HepG2 (cell line): ENCODE measurements around the gene SEZ6L. TPM values are rescaled to one million over a fixed set of nuclear protein-coding genes. Genes with fewer than 3 reads are reported as not detected.

Experiments used
- ATAC-seq: fragments of 200-7000 bp; cut with Tn5 transposase; 3 replicates; pipeline ENCODE4 v1.9.1; 2020; ENCODE audit warnings: mild to moderate bottlenecking, moderate library complexity
- BruUV-seq: library from RNA; stranded (reverse); fragments of 400-500 nt; replicated peaks from 2 replicates; lab custom pipeline; 2021; lab: Mats Ljungman, UMichigan
- CTCF ChIA-PET: fragments of 300-600 bp; formaldehyde crosslinking; extraction: SDS; loops from one replicate; lab custom pipeline; 2021; ENCODE audit warnings: low total read pairs, inconsistent platforms, low intra/inter-chr PET ratio; lab: Yijun Ruan, JAX
- POLR2A ChIA-PET: fragments of 350-600 bp; sonication (Branson Sonifier 250); formaldehyde crosslinking; loops from one replicate; lab custom pipeline; 2020; ENCODE audit warnings: antibody characterized with exemption, inconsistent platforms; lab: Yijun Ruan, JAX
- DNase-seq: peaks from one replicate; pipeline ENCODE4 v3.0.0-alpha.2; 2015; ENCODE audit warnings: low spot score
- FAIRE-seq: peaks from 3 replicates; lab custom pipeline; 2011; peaks lifted over from hg19 to GRCh38; lab: Jason Lieb, UNC
- H2AFZ ChIP-seq: one replicate; pipeline ENCODE4 v1.6.1; 2011; ENCODE audit warnings: low read length, inconsistent platforms
- H3K27ac ChIP-seq: fragments of 300-600 bp; 3 replicates; pipeline ENCODE4 v1.8.0; 2011; ENCODE audit warnings: mixed run types, mild to moderate bottlenecking, mixed read lengths, low read length, inconsistent platforms; ENCODE audit not compliant: insufficient read depth; ENCODE audit errors: extremely low read length
- H3K27me3 ChIP-seq, 2 experiments: fragments of 200-600 bp in 1 of 2; 2 replicates in 1 of 2; 3 replicates in 1 of 2; pipeline versions ENCODE4 v1.6.0 to v1.8.0; 2011; ENCODE audit warnings: low read length in 2 of 2, mild to moderate bottlenecking in 2 of 2, moderate library complexity in 2 of 2, inconsistent platforms in 1 of 2; ENCODE audit not compliant: insufficient read depth in 2 of 2, control insufficient read depth in 1 of 2
- H3K36me3 ChIP-seq, 2 experiments: fragments of 200-600 bp in 1 of 2; replicated peaks in 1 of 2; 2 replicates in 1 of 2; 3 replicates in 1 of 2; pipeline versions ENCODE4 v1.5.1 to v1.8.0; 2011; ENCODE audit warnings: low read length in 2 of 2, inconsistent platforms in 1 of 2; ENCODE audit not compliant: insufficient read depth in 2 of 2, control insufficient read depth in 1 of 2
- H3K4me1 ChIP-seq: 2 replicates; pipeline ENCODE4 v1.5.1; 2012; ENCODE audit warnings: low read length, inconsistent platforms; ENCODE audit not compliant: insufficient read depth
- H3K4me2 ChIP-seq: 2 replicates; pipeline ENCODE4 v1.6.0; 2011; ENCODE audit warnings: low read depth, low read length, inconsistent platforms
- H3K4me3 ChIP-seq, 3 experiments: fragments of 200-600 bp in 1 of 3; sonication (generic), shearing (Covaris generic) in 1 of 3; replicated peaks in 1 of 3; 2 replicates each; pipeline ENCODE4 v1.5.1; 2011 to 2016; ENCODE audit warnings: low read length in 3 of 3, inconsistent platforms in 2 of 3, low read depth in 2 of 3, mild to moderate bottlenecking in 2 of 3, control low read depth in 1 of 3, mixed read lengths in 1 of 3; ENCODE audit not compliant: insufficient read depth in 1 of 3
- H3K79me2 ChIP-seq: one replicate; pipeline ENCODE4 v1.6.1; 2011; ENCODE audit warnings: low read length, inconsistent platforms; ENCODE audit not compliant: insufficient read depth
- H3K9ac ChIP-seq: 2 replicates; pipeline ENCODE4 v1.6.0; 2011; ENCODE audit warnings: mild to moderate bottlenecking, low read depth, low read length, inconsistent platforms; ENCODE audit not compliant: insufficient read depth
- H3K9me3 ChIP-seq: 2 replicates; pipeline ENCODE4 v1.5.1; 2012; ENCODE audit warnings: mild to moderate bottlenecking, low read length
- H4K20me1 ChIP-seq: 2 replicates; pipeline ENCODE4 v1.6.0; 2011; ENCODE audit warnings: inconsistent platforms, mild to moderate bottlenecking, low read length, moderate library complexity; ENCODE audit not compliant: insufficient read depth
- FOXM1 ChIP-seq: sonication (generic); formaldehyde crosslinking; IDR thresholded peaks from 2 replicates; pipeline ENCODE4 v1.5.0; 2020; ENCODE audit warnings: missing genetic modification reagents
- KDM5B ChIP-seq: sonication (generic); formaldehyde crosslinking; IDR thresholded peaks from 2 replicates; pipeline ENCODE4 v1.4.0; 2020; ENCODE audit warnings: missing genetic modification reagents, mild to moderate bottlenecking, borderline replicate concordance
- SOX6 ChIP-seq, 2 experiments: fragments of 450-650 bp in 1 of 2; sonication (generic) in 1 of 2; formaldehyde crosslinking in 1 of 2; IDR thresholded peaks; 2 replicates each; pipeline versions ENCODE4 v1.4.0 to v1.6.1; 2017 to 2020; ENCODE audit warnings: antibody characterized with exemption in 1 of 2, mild to moderate bottlenecking in 1 of 2, missing genetic modification reagents in 1 of 2
- TCF7L2 ChIP-seq: IDR thresholded peaks from 2 replicates; pipeline ENCODE4 v1.6.1; 2011; ENCODE audit warnings: mild to moderate bottlenecking, low read depth, low read length, moderate library complexity
- YEATS4 ChIP-seq: sonication (generic); formaldehyde crosslinking; IDR thresholded peaks from 2 replicates; pipeline ENCODE4 v1.4.0; 2020; ENCODE audit warnings: missing genetic modification reagents, borderline replicate concordance
- ZBTB7B ChIP-seq: sonication (generic); formaldehyde crosslinking; IDR thresholded peaks from 2 replicates; pipeline ENCODE4 v1.4.0; 2020; ENCODE audit warnings: missing genetic modification reagents
- ZNF30 ChIP-seq: sonication (generic); formaldehyde crosslinking; IDR thresholded peaks from 2 replicates; pipeline ENCODE4 v1.5.0; 2020; ENCODE audit warnings: mild to moderate bottlenecking, missing genetic modification reagents
- ZNF558 ChIP-seq: sonication (generic); formaldehyde crosslinking; IDR thresholded peaks from 2 replicates; pipeline ENCODE4 v1.9.0; 2022; ENCODE audit warnings: mild to moderate bottlenecking, missing genetic modification reagents, borderline replicate concordance
- ZNF878 ChIP-seq: sonication (generic); formaldehyde crosslinking; IDR thresholded peaks from 2 replicates; pipeline ENCODE4 v1.8.1; 2023; ENCODE audit warnings: mild to moderate bottlenecking, missing genetic modification reagents, moderate library complexity
- WGBS: methylation state at CpG from one replicate; pipeline ENCODE4 v1.1.6; 2017; ENCODE audit warnings: low lambda C conversion rate; 5-methylcytosine and 5-hydroxymethylcytosine counted together
- in situ Hi-C: cut with HindIII; loops from 2 replicates; pipeline ENCODE4 v1.10.0; 2017; ENCODE audit warnings: low pct_unique_long_range_greater_than_20kb; ENCODE audit not compliant: extremely low pct_ligation_motif_present
- intact Hi-C: fragments of 100-400 bp; cut with micrococcal nuclease; formaldehyde crosslinking; loops from one replicate; pipeline ENCODE4 v1.10.0; 2022; ENCODE audit not compliant: unreplicated experiment
- polyA plus RNA-seq, 8 experiments: library from polyadenylated mRNA; depleted of rRNA in 3 of 8; stranded (reverse) in 7 of 8; unstranded in 1 of 8; fragments of >200 nt; fragmentation: Illumina TruSeq in 4 of 8; extraction: Trizol in 4 of 8; gene quantifications; 2 replicates each; pipeline versions ENCODE4 v1.2.1 to v1.2.3, GENCODE V29; 2011 to 2016; ENCODE audit warnings: low read depth in 4 of 8, missing spikeins in 1 of 8, mixed read lengths in 1 of 8; ENCODE audit not compliant: insufficient read depth in 1 of 8
- total RNA-seq, 5 experiments: library from RNA; depleted of rRNA; stranded (reverse); fragments of >200 nt; fragmentation: Illumina TruSeq; extraction: Trizol; gene quantifications; 2 replicates each; pipeline ENCODE4 v1.2.3, GENCODE V29; 2016; ENCODE audit warnings: low read depth in 1 of 5
- TF ChIP-seq, protein P1 (sequence below): sonication (generic); formaldehyde crosslinking; IDR thresholded peaks from 2 replicates; pipeline ENCODE4 v1.8.0; 2022; ENCODE audit warnings: mild to moderate bottlenecking, missing genetic modification reagents, moderate library complexity
- TF ChIP-seq, protein P2 (sequence below): sonication (generic); formaldehyde crosslinking; IDR thresholded peaks from 2 replicates; pipeline ENCODE4 v1.4.0; 2020; ENCODE audit warnings: mild to moderate bottlenecking, missing genetic modification reagents
- TF ChIP-seq, protein P3 (sequence below): sonication (generic); formaldehyde crosslinking; IDR thresholded peaks from 2 replicates; pipeline ENCODE4 v1.8.1; 2023; ENCODE audit warnings: missing genetic modification reagents, inconsistent platforms, borderline replicate concordance
- TF ChIP-seq, protein P4 (sequence below): sonication (generic); formaldehyde crosslinking; IDR thresholded peaks from 2 replicates; pipeline ENCODE4 v1.8.0; 2023; ENCODE audit warnings: mild to moderate bottlenecking, missing genetic modification reagents
- TF ChIP-seq, protein P5 (sequence below): sonication (generic); formaldehyde crosslinking; IDR thresholded peaks from 2 replicates; pipeline ENCODE4 v1.9.0; 2021; ENCODE audit warnings: missing genetic modification reagents, borderline replicate concordance

The SEZ6L gene
- total and polyA plus RNA-seq, 2 of the 13 experiments (the other 11 are each of a cell fraction or from before 2014, with no cell fraction given): not detected

DNA sequence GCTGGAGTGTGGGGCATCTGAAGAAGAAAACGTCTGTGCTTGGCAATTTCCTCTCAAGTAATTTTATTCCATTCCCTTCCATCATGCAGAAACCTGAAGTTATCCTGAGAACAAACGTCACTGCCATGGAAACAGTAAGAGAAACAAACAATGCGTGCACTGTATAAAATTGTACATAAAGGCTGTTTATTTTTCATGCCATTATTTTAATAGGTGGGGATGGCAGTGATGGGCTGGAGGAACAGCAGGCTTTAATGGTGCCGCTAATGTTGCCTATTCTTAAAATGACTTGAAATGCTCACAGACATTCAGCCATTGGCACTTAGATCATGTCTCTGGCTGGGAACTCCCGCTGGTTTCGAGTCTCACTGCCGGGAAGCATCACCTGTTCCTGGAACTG lies 7.5 kb upstream of the SEZ6L start (continued):
- TF ChIP-seq TCF7L2 (no peak), ZNF558 (CRISPR knock-in tag) (no peak)
- TF ChIP-seq, all 625 proteins: peak for 0

DNA sequence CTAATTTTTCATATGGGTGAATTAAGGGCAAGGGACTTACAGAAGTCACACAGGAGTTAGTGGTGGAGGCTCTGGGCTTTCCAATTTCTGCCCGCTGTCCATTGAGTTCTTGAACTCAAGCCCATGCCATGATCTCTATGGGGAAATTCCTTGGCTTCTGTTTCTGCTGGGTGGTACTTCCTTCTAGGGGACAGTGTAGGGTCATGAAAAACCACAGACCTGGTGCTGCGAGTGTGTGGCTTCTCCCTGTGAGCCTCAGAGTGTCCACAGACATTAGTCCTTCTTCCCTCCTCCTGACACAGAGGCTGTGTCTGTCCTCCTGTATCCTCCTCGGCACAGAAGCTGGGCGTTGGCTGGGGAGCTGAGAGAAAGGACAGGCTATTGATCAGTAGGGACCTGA lies 6.3 kb upstream of the SEZ6L start:
- POLR2A ChIA-PET: no interaction called here
- CTCF ChIA-PET: no interaction called here
- FAIRE-seq: no peak
- intact Hi-C loops: no loop called here
- H3K9me3 ChIP-seq: no peaks in the 10 kb centered on the region
- in situ Hi-C loops: no loop called here
- no peaks in the 10 kb centered on the region for H3K4me1 ChIP-seq
- H3K4me3 ChIP-seq: no peak overlapping the region
- 0% methylated on average over 4 of the region's 4 CpGs for WGBS
- DNase-seq: no peak
- H4K20me1 ChIP-seq: no peaks in the 10 kb centered on the region
- no peaks in the 10 kb centered on the region for H3K79me2 ChIP-seq
- H3K27ac ChIP-seq: no peak overlapping the region
- H3K4me2 ChIP-seq: no peak overlapping the region
- H2AFZ ChIP-seq: no peak overlapping the region
- no peaks in the 10 kb centered on the region for H3K36me3 ChIP-seq
- H3K27me3 ChIP-seq: peaks cover 0 to 6% of the 10 kb centered on the region in 2 experiments; a peak in 2 of 5 replicates
- no TSS peak for BruUV-seq
- ATAC-seq: no peak
- no peak overlapping the region for H3K9ac ChIP-seq
- no peak for TF ChIP-seq ZBTB7B (CRISPR knock-in tag)
- TF ChIP-seq ZNF30 (CRISPR knock-in tag): no peak
- no peak for TF ChIP-seq YEATS4 (CRISPR knock-in tag)
- TF ChIP-seq, protein P1, sequence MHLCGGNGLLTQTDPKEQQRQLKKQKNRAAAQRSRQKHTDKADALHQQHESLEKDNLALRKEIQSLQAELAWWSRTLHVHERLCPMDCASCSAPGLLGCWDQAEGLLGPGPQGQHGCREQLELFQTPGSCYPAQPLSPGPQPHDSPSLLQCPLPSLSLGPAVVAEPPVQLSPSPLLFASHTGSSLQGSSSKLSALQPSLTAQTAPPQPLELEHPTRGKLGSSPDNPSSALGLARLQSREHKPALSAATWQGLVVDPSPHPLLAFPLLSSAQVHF: no peak
- no peak for TF ChIP-seq KDM5B (CRISPR knock-in tag)
- no peak for TF ChIP-seq ZNF878 (CRISPR knock-in tag)
- TF ChIP-seq SOX6 (IDR thresholded peaks at IDR 0.05): no peak
- TF ChIP-seq SOX6 (CRISPR knock-in tag; IDR thresholded peaks at IDR 0.05): no peak
- TF ChIP-seq, protein P2, sequence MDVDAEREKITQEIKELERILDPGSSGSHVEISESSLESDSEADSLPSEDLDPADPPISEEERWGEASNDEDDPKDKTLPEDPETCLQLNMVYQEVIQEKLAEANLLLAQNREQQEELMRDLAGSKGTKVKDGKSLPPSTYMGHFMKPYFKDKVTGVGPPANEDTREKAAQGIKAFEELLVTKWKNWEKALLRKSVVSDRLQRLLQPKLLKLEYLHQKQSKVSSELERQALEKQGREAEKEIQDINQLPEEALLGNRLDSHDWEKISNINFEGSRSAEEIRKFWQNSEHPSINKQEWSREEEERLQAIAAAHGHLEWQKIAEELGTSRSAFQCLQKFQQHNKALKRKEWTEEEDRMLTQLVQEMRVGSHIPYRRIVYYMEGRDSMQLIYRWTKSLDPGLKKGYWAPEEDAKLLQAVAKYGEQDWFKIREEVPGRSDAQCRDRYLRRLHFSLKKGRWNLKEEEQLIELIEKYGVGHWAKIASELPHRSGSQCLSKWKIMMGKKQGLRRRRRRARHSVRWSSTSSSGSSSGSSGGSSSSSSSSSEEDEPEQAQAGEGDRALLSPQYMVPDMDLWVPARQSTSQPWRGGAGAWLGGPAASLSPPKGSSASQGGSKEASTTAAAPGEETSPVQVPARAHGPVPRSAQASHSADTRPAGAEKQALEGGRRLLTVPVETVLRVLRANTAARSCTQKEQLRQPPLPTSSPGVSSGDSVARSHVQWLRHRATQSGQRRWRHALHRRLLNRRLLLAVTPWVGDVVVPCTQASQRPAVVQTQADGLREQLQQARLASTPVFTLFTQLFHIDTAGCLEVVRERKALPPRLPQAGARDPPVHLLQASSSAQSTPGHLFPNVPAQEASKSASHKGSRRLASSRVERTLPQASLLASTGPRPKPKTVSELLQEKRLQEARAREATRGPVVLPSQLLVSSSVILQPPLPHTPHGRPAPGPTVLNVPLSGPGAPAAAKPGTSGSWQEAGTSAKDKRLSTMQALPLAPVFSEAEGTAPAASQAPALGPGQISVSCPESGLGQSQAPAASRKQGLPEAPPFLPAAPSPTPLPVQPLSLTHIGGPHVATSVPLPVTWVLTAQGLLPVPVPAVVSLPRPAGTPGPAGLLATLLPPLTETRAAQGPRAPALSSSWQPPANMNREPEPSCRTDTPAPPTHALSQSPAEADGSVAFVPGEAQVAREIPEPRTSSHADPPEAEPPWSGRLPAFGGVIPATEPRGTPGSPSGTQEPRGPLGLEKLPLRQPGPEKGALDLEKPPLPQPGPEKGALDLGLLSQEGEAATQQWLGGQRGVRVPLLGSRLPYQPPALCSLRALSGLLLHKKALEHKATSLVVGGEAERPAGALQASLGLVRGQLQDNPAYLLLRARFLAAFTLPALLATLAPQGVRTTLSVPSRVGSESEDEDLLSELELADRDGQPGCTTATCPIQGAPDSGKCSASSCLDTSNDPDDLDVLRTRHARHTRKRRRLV (CRISPR knock-in tag): no peak
- TF ChIP-seq, protein P3, sequence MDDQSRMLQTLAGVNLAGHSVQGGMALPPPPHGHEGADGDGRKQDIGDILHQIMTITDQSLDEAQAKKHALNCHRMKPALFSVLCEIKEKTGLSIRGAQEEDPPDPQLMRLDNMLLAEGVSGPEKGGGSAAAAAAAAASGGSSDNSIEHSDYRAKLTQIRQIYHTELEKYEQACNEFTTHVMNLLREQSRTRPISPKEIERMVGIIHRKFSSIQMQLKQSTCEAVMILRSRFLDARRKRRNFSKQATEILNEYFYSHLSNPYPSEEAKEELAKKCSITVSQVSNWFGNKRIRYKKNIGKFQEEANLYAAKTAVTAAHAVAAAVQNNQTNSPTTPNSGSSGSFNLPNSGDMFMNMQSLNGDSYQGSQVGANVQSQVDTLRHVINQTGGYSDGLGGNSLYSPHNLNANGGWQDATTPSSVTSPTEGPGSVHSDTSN: no peak
- TF ChIP-seq, protein P4, sequence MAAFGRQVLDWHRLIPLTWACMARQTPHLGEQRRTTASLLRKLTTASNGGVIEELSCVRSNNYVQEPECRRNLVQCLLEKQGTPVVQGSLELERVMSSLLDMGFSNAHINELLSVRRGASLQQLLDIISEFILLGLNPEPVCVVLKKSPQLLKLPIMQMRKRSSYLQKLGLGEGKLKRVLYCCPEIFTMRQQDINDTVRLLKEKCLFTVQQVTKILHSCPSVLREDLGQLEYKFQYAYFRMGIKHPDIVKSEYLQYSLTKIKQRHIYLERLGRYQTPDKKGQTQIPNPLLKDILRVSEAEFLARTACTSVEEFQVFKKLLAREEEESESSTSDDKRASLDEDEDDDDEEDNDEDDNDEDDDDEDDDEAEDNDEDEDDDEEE (CRISPR knock-in tag): no peak
- no peak for TF ChIP-seq FOXM1
- TF ChIP-seq, protein P5, sequence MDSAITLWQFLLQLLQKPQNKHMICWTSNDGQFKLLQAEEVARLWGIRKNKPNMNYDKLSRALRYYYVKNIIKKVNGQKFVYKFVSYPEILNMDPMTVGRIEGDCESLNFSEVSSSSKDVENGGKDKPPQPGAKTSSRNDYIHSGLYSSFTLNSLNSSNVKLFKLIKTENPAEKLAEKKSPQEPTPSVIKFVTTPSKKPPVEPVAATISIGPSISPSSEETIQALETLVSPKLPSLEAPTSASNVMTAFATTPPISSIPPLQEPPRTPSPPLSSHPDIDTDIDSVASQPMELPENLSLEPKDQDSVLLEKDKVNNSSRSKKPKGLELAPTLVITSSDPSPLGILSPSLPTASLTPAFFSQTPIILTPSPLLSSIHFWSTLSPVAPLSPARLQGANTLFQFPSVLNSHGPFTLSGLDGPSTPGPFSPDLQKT (CRISPR knock-in tag): no peak
